Prostate gland (tissue), 2 donors: ENCODE measurements around the gene MOGAT2.

Experiments
- CTCF ChIP-seq, 4 experiments: fragments of 200-600 bp in 2 of 4; fragments of 450-650 bp in 2 of 4; sonication (generic) in 2 of 4; IDR thresholded peaks; 1 replicate in 3 of 4; 2 replicates in 1 of 4; pipeline ENCODE4 v1.5.1; 2016 to 2019; ENCODE audit warnings: antibody characterized with exemption in 4 of 4, mild to moderate bottlenecking in 2 of 4, moderate library complexity in 2 of 4
- POLR2A ChIP-seq: fragments of 450-650 bp; IDR thresholded peaks from one replicate; pipeline ENCODE4 v1.6.1; 2016; ENCODE audit warnings: antibody characterized with exemption, mild to moderate bottlenecking
- POLR2AphosphoS5 ChIP-seq: sonication (generic); formaldehyde crosslinking; IDR thresholded peaks from one replicate; pipeline ENCODE4 v1.6.1; 2017; ENCODE audit warnings: antibody characterized with exemption

- TF ChIP-seq CTCF (IDR thresholded peaks at IDR 0.05) (no peak), POLR2A (no peak), POLR2AphosphoS5 (no peak)
Observed at GRCh38 chr11:75775056-75775455, 57.4 kb downstream of the MOGAT2 start.
